ENCODE measurements around the gene TSPAN8.

TSPAN8 gene

GRCh38 chr12:71191509-71192196, 33.9 kb upstream of the TSPAN8 start:
- H3K27ac ChIP-seq: no peak overlapping the region
- no peak for TF ChIP-seq CTCF (conservative IDR thresholded peaks at IDR 0.05)
- no peak for TF ChIP-seq ZFX (IDR thresholded peaks at IDR 0.05)

- TF ChIP-seq CTCF (conservative IDR thresholded peaks at IDR 0.05): no peak
- no peak for TF ChIP-seq ZFX (IDR thresholded peaks at IDR 0.05)
- no peak overlapping the region for H3K27ac ChIP-seq
Observed at GRCh38 chr12:71190822-71191221, 33.0 kb upstream of the TSPAN8 start.

GRCh38 chr12:71187379-71187778, 29.6 kb upstream of the TSPAN8 start:
- TF ChIP-seq CTCF (conservative IDR thresholded peaks at IDR 0.05) (no peak), ZFX (IDR thresholded peaks at IDR 0.05) (no peak)
- H3K27ac ChIP-seq: no peak overlapping the region

GRCh38 chr12:71186571-71187288, 28.9 kb upstream of the TSPAN8 start:
- TF ChIP-seq CTCF (conservative IDR thresholded peaks at IDR 0.05) (no peak), ZFX (IDR thresholded peaks at IDR 0.05) (no peak)

GRCh38 chr12:71183846-71184245, 26.0 kb upstream of the TSPAN8 start:
- no peak overlapping the region for H3K27ac ChIP-seq
- no peak for TF ChIP-seq CTCF (conservative IDR thresholded peaks at IDR 0.05)
- TF ChIP-seq ZFX (IDR thresholded peaks at IDR 0.05): no peak

More at GRCh38 chr12:71186571-71187288, 28.9 kb upstream of the TSPAN8 start:
- no peak overlapping the region for H3K27ac ChIP-seq

GRCh38 chr12:71183018-71183417, 25.2 kb upstream of the TSPAN8 start:
- TF ChIP-seq CTCF (conservative IDR thresholded peaks at IDR 0.05) (no peak), ZFX (IDR thresholded peaks at IDR 0.05) (no peak)
- no peak overlapping the region for H3K27ac ChIP-seq

GRCh38 chr12:71178162-71178561, 20.4 kb upstream of the TSPAN8 start:
- no peak overlapping the region for H3K27ac ChIP-seq
- TF ChIP-seq CTCF (conservative IDR thresholded peaks at IDR 0.05) (no peak), ZFX (IDR thresholded peaks at IDR 0.05) (no peak)
